HFFc6 (cell line): ENCODE results near the gene WDR5. TPM values are rescaled to one million over a fixed set of nuclear protein-coding genes. Genes with fewer than 3 reads are reported as not detected.

Source experiments
- DNase-seq: peaks from one replicate; pipeline ENCODE4 v3.0.0-alpha.2; 2018
- H3K27ac Mint-ChIP-seq: 2 replicates; pipeline ENCODE4 v1.8.0; 2020; ENCODE audit warnings: mild to moderate bottlenecking, mixed read lengths
- H3K27me3 Mint-ChIP-seq: 2 replicates; pipeline ENCODE4 v1.8.0; 2021; ENCODE audit warnings: mild to moderate bottlenecking, moderate library complexity, mixed read lengths; ENCODE audit not compliant: insufficient read depth
- H3K36me3 Mint-ChIP-seq: 2 replicates; pipeline ENCODE4 v1.8.0; 2021; ENCODE audit warnings: low read depth, mixed read lengths
- H3K4me1 Mint-ChIP-seq: 2 replicates; pipeline ENCODE4 v1.8.0; 2020; ENCODE audit warnings: low read depth, mixed read lengths
- H3K4me3 Mint-ChIP-seq: 2 replicates; pipeline ENCODE4 v1.8.0; 2020; ENCODE audit warnings: mild to moderate bottlenecking, moderate library complexity, mixed read lengths
- H3K9me3 Mint-ChIP-seq: 2 replicates; pipeline ENCODE4 v1.8.0; 2020; ENCODE audit warnings: mild to moderate bottlenecking, mixed read lengths
- CTCF ChIP-seq: fragments of 200-600 bp; sonication (generic); IDR thresholded peaks from 2 replicates; pipeline ENCODE4 v1.5.0; 2021; ENCODE audit warnings: antibody characterized with exemption, mild to moderate bottlenecking
- total RNA-seq, 6 experiments: library from RNA; stranded (reverse); fragmentation: NEBNext Ultra II Directional; extraction: Animal tissue kit (Norgen Biotek cat#: 25700); gene quantifications; 2 replicates in 1 of 6; 3 replicates in 5 of 6; pipeline ENCODE4 v1.2.3, GENCODE V29; 2021

The WDR5 gene
- total RNA-seq, 6 experiments from 2014 or later, result 24.6 to 31.1 (median 26.8) TPM

- DNase-seq, result no peak
- Mint-ChIP-seq H3K4me1 (no peaks in the 10 kb centered on the region; the same call in 1 of the 2 replicates), H3K4me3 (no peak overlapping the region), H3K36me3 (peaks cover 27% of the 10 kb centered on the region), H3K27me3 (0 out of 2 replicates have a peak, but pooled peaks cover 2% of the 10 kb centered on the region), H3K9me3 (no peaks in the 10 kb centered on the region), H3K27ac (no peak overlapping the region)
- no peak for TF ChIP-seq CTCF
Observed at GRCh38 chr9:134152022-134152448, 16.2 kb downstream of the WDR5 start.

- Mint-ChIP-seq H3K9me3 (no peaks in the 10 kb centered on the region), H3K27ac (no peak overlapping the region), H3K27me3 (no peaks in the 10 kb centered on the region), H3K36me3 (peaks cover 27% of the 10 kb centered on the region), H3K4me1 (no peaks in the 10 kb centered on the region; the same call in 1 of the 2 replicates), H3K4me3 (no peak overlapping the region)
- no peak for TF ChIP-seq CTCF
- no peak for DNase-seq
Observed at GRCh38 chr9:134152488-134152887, 16.6 kb downstream of the WDR5 start.

- TF ChIP-seq CTCF, result no peak
- H3K36me3 Mint-ChIP-seq, result peaks cover 22% of the 10 kb centered on the region
- H3K27me3 Mint-ChIP-seq, result no peaks in the 10 kb centered on the region
- H3K9me3 Mint-ChIP-seq, result no peaks in the 10 kb centered on the region
- H3K4me3 Mint-ChIP-seq, result no peak overlapping the region
- H3K27ac Mint-ChIP-seq, result no peak overlapping the region
- DNase-seq, result no peak
- H3K4me1 Mint-ChIP-seq, result no peaks in the 10 kb centered on the region; the same call in 1 of the 2 replicates
Observed at GRCh38 chr9:134153450-134153849, 17.6 kb downstream of the WDR5 start.

GRCh38 chr9:134154262-134154701 lies 18.4 kb downstream of the WDR5 start:
- Mint-ChIP-seq H3K27ac (no peak overlapping the region), H3K4me1 (no peaks in the 10 kb centered on the region; the same call in 1 of the 2 replicates), H3K4me3 (no peak overlapping the region), H3K9me3 (no peaks in the 10 kb centered on the region), H3K36me3 (peaks cover 16% of the 10 kb centered on the region; the same call in 1 of the 2 replicates), H3K27me3 (no peaks in the 10 kb centered on the region)
- no peak for DNase-seq
- TF ChIP-seq CTCF, result no peak

GRCh38 chr9:134155812-134156377 lies 20.0 kb downstream of the WDR5 start:
- no peaks in the 10 kb centered on the region for H3K27me3 Mint-ChIP-seq
- H3K9me3 Mint-ChIP-seq, result no peaks in the 10 kb centered on the region
- no peak overlapping the region for H3K4me3 Mint-ChIP-seq
- H3K36me3 Mint-ChIP-seq, result peaks cover 14% of the 10 kb centered on the region; the same call in 1 of the 2 replicates
- no peak for TF ChIP-seq CTCF
- H3K4me1 Mint-ChIP-seq, result no peaks in the 10 kb centered on the region; the same call in 1 of the 2 replicates
- no peak for DNase-seq
- H3K27ac Mint-ChIP-seq, result no peak overlapping the region
